LNCaP clone FGC (cell line): ENCODE results near the gene CETN1.

ENCODE experiments used
- DNase-seq: peaks from one replicate; pipeline ENCODE4 v3.0.0-alpha.2; 2011; ENCODE audit warnings: low read depth
- H3K4me3 ChIP-seq: 2 replicates; pipeline ENCODE4 v1.5.1; 2011; ENCODE audit warnings: mild to moderate bottlenecking, low read depth, low read length, control low read depth
- CTCF ChIP-seq: IDR thresholded peaks from 2 replicates; pipeline ENCODE4 v1.5.1; 2012; ENCODE audit warnings: mild to moderate bottlenecking; ENCODE audit not compliant: control insufficient read depth, insufficient read depth; ENCODE audit errors: extremely low read depth

The CETN1 gene

GRCh38 chr18:610214-610928, 30.2 kb downstream of the CETN1 start:
- no peak for DNase-seq
- no peak for TF ChIP-seq CTCF
- no peak overlapping the region for H3K4me3 ChIP-seq

GRCh38 chr18:612156-612555, 32.0 kb downstream of the CETN1 start:
- no peak for DNase-seq
- H3K4me3 ChIP-seq, result no peak overlapping the region
- TF ChIP-seq CTCF, result no peak

DNA sequence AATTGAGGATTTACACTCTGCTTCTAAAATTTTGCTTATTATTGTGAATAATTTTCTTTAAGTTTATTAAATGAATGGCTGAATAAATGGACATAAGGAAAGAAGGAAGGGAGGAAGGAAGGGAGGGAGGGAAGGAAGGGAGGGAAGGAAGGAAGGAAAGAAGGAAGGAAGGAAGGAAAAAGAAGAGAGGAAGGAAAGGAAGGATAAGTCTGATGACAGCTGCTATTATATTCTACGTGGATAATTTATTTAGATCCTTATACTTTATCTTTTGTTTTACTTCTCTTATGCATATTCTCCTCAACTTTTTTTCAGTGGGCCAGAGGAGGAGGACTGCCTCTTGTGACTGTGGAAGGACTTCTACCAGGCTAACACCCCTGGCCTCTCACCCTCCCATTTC, 34.0 kb downstream of the CETN1 start:
- no peak overlapping the region for H3K4me3 ChIP-seq
- no peak for DNase-seq
- TF ChIP-seq CTCF, result no peak

GRCh38 chr18:615092-615521, 34.9 kb downstream of the CETN1 start:
- TF ChIP-seq CTCF, result no peak
- DNase-seq, result no peak
- H3K4me3 ChIP-seq, result no peak overlapping the region

DNA sequence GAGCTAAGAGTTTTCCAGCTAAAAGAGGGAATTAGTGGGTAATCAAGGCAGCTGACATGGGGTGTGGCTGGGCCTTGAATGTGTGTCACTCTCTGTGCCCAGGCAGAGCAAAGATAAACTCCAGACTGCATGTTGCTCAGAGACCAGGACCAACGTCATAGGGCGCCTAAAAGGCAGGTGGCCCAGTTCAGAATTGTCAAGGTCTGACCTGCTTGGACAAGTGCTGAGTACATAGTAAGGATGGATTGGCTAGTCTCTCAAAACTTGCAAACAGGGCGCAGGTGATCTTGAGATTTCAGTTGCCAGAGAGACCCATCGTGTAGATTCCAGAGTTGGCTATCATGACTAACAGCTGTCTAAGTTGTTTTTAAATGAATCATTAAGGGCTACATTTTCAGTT, 35.6 kb downstream of the CETN1 start:
- no peak for DNase-seq
- H3K4me3 ChIP-seq, result no peak overlapping the region
- TF ChIP-seq CTCF, result no peak

GRCh38 chr18:616380-616995, 36.3 kb downstream of the CETN1 start:
- TF ChIP-seq CTCF, result peak; percentile 58
- peak; percentile 48 for DNase-seq
- H3K4me3 ChIP-seq, result no peak overlapping the region
